OCI-LY1 (cell line): Measurements from ENCODE around the gene TWSG1.

ENCODE experiments used
- H2AFZ ChIP-seq: fragments of 200-600 bp; sonication (generic), shearing (Covaris generic); 2 replicates; pipeline ENCODE4 v1.6.0; 2014; ENCODE audit warnings: antibody characterized with exemption, mild to moderate bottlenecking, low read length
- H3F3A ChIP-seq: fragments of 200-600 bp; sonication (generic), shearing (Covaris generic); 2 replicates; pipeline ENCODE4 v1.6.0; 2014; ENCODE audit warnings: mild to moderate bottlenecking, antibody characterized with exemption, low read length, moderate library complexity; ENCODE audit not compliant: insufficient read depth
- H3K27ac ChIP-seq: fragments of 200-600 bp; sonication (generic); 2 replicates; pipeline ENCODE4 v1.5.1; 2014; ENCODE audit warnings: low read length, mixed run types, mild to moderate bottlenecking, low read depth; ENCODE audit not compliant: poor library complexity, severe bottlenecking
- H3K27me3 ChIP-seq: fragments of 200-600 bp; sonication (generic); 2 replicates; pipeline ENCODE4 v1.6.0; 2014; ENCODE audit warnings: antibody characterized with exemption, mild to moderate bottlenecking, low read length, moderate library complexity; ENCODE audit not compliant: insufficient read depth
- H3K36me3 ChIP-seq: fragments of 200-600 bp; sonication (generic); 2 replicates; pipeline ENCODE4 v1.6.1; 2014; ENCODE audit warnings: mild to moderate bottlenecking, antibody characterized with exemption, low read length, moderate library complexity, mixed read lengths; ENCODE audit not compliant: insufficient read depth
- H3K4me1 ChIP-seq: fragments of 200-600 bp; sonication (generic); 2 replicates; pipeline ENCODE4 v1.5.1; 2014; ENCODE audit warnings: mild to moderate bottlenecking, low read length, moderate library complexity; ENCODE audit not compliant: insufficient read depth, severe bottlenecking
- H3K4me2 ChIP-seq: fragments of 200-600 bp; sonication (generic), shearing (Covaris generic); 2 replicates; pipeline ENCODE4 v1.6.1; 2014; ENCODE audit warnings: low read length
- H3K4me3 ChIP-seq: fragments of 200-600 bp; sonication (generic); 2 replicates; pipeline ENCODE4 v1.5.1; 2014; ENCODE audit warnings: low read length, low read depth, mild to moderate bottlenecking, mixed read lengths; ENCODE audit not compliant: poor library complexity, severe bottlenecking
- H3K79me2 ChIP-seq: fragments of 200-600 bp; shearing (Covaris generic); 2 replicates; pipeline ENCODE4 v1.6.1; 2016; ENCODE audit warnings: mixed run types, low read length, mixed read lengths; ENCODE audit not compliant: insufficient read depth
- H3K9ac ChIP-seq: fragments of 200-600 bp; sonication (generic), shearing (Covaris generic); 2 replicates; pipeline ENCODE4 v1.6.1; 2014; ENCODE audit warnings: mild to moderate bottlenecking, low read length, mixed read lengths
- H3K9me2 ChIP-seq: fragments of 200-600 bp; sonication (generic), shearing (Covaris generic); 2 replicates; pipeline ENCODE4 v1.6.1; 2014; ENCODE audit warnings: low read depth, mild to moderate bottlenecking, low read length, mixed read lengths
- H3K9me3 ChIP-seq: fragments of 200-600 bp; shearing (Covaris generic); 2 replicates; pipeline ENCODE4 v1.6.1; 2014; ENCODE audit warnings: low read length, mixed read lengths
- H4K20me1 ChIP-seq: fragments of 200-600 bp; sonication (generic), shearing (Covaris generic); 2 replicates; pipeline ENCODE4 v1.6.0; 2016; ENCODE audit warnings: mild to moderate bottlenecking, low read length; ENCODE audit not compliant: insufficient read depth
- EZH2 ChIP-seq: fragments of 200-600 bp; sonication (generic), shearing (Covaris generic); IDR thresholded peaks from 2 replicates; pipeline ENCODE4 v1.8.0; 2017; ENCODE audit warnings: borderline replicate concordance, mixed run types, mild to moderate bottlenecking, antibody characterized with exemption, low read length, moderate library complexity, mixed read lengths
- TF ChIP-seq, protein P1 (sequence below): fragments of 200-600 bp; sonication (generic), shearing (Covaris generic); IDR thresholded peaks from 2 replicates; pipeline ENCODE4 v1.5.1; 2017; ENCODE audit warnings: mild to moderate bottlenecking, antibody characterized with exemption, low read length, moderate library complexity, mixed read lengths

TWSG1 gene

GRCh38 chr18:9437021-9437437 is 102.5 kb downstream of the TWSG1 start:
- H3K36me3 ChIP-seq: no peaks in the 10 kb centered on the region
- no peaks in the 10 kb centered on the region for H3K79me2 ChIP-seq
- no peak overlapping the region for H2AFZ ChIP-seq
- H3K27ac ChIP-seq: no peak overlapping the region
- H3K9ac ChIP-seq: no peak overlapping the region
- H3K4me3 ChIP-seq: no peak overlapping the region
- H3K27me3 ChIP-seq: 0 out of 2 replicates have a peak, but pooled peaks cover 4% of the 10 kb centered on the region
- TF ChIP-seq, protein P1, sequence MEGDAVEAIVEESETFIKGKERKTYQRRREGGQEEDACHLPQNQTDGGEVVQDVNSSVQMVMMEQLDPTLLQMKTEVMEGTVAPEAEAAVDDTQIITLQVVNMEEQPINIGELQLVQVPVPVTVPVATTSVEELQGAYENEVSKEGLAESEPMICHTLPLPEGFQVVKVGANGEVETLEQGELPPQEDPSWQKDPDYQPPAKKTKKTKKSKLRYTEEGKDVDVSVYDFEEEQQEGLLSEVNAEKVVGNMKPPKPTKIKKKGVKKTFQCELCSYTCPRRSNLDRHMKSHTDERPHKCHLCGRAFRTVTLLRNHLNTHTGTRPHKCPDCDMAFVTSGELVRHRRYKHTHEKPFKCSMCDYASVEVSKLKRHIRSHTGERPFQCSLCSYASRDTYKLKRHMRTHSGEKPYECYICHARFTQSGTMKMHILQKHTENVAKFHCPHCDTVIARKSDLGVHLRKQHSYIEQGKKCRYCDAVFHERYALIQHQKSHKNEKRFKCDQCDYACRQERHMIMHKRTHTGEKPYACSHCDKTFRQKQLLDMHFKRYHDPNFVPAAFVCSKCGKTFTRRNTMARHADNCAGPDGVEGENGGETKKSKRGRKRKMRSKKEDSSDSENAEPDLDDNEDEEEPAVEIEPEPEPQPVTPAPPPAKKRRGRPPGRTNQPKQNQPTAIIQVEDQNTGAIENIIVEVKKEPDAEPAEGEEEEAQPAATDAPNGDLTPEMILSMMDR: no peak
- TF ChIP-seq EZH2: no peak
- H3K4me2 ChIP-seq: no peak overlapping the region
- H3K4me1 ChIP-seq: no peaks in the 10 kb centered on the region
- no peaks in the 10 kb centered on the region for H3K9me3 ChIP-seq
- no peaks in the 10 kb centered on the region for H4K20me1 ChIP-seq
- H3K9me2 ChIP-seq: no peaks in the 10 kb centered on the region
- no peaks in the 10 kb centered on the region for H3F3A ChIP-seq

DNA sequence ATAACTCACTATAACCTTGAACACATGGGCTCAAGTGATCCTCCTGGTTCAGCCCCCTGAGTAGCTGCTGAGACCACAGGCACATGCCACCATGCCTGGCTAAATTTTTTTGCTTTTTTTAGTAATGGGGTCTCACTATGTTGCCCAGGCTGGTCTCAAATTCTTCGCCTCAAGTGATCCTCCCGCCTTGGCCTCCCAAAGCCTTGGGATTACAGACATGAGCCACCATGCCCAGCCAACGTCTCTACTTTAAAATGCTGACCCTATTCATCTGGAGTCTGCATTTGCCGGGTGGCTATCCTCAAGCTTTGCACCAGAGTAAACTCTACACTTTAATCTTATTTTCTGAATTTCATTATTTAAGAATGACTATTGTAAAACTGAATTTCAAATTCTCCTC is 103.1 kb downstream of the TWSG1 start:
- Histone ChIP-seq H3K9me2 (no peaks in the 10 kb centered on the region), H3K4me2 (no peak overlapping the region), H3K4me3 (no peak overlapping the region), H3K9me3 (no peaks in the 10 kb centered on the region), H4K20me1 (no peaks in the 10 kb centered on the region), H3F3A (no peaks in the 10 kb centered on the region), H3K79me2 (no peaks in the 10 kb centered on the region), H3K4me1 (no peaks in the 10 kb centered on the region), H3K27me3 (0 out of 2 replicates have a peak, but pooled peaks cover 4% of the 10 kb centered on the region), H3K36me3 (no peaks in the 10 kb centered on the region), H2AFZ (no peak overlapping the region), H3K27ac (no peak overlapping the region), H3K9ac (no peak overlapping the region)
- TF ChIP-seq, protein P1: no peak
- no peak for TF ChIP-seq EZH2

GRCh38 chr18:9441061-9441460 is 106.5 kb downstream of the TWSG1 start:
- H3K4me3 ChIP-seq: no peak overlapping the region
- H3K4me2 ChIP-seq: no peak overlapping the region
- H3K4me1 ChIP-seq: no peaks in the 10 kb centered on the region
- no peaks in the 10 kb centered on the region for H4K20me1 ChIP-seq
- H3K36me3 ChIP-seq: no peaks in the 10 kb centered on the region
- TF ChIP-seq EZH2: no peak
- H3K9ac ChIP-seq: no peak overlapping the region
- H3K9me3 ChIP-seq: no peaks in the 10 kb centered on the region
- no peaks in the 10 kb centered on the region for H3F3A ChIP-seq
- no peaks in the 10 kb centered on the region for H3K27me3 ChIP-seq
- H3K27ac ChIP-seq: no peak overlapping the region
- no peaks in the 10 kb centered on the region for H3K9me2 ChIP-seq
- H2AFZ ChIP-seq: no peak overlapping the region
- H3K79me2 ChIP-seq: no peaks in the 10 kb centered on the region

DNA sequence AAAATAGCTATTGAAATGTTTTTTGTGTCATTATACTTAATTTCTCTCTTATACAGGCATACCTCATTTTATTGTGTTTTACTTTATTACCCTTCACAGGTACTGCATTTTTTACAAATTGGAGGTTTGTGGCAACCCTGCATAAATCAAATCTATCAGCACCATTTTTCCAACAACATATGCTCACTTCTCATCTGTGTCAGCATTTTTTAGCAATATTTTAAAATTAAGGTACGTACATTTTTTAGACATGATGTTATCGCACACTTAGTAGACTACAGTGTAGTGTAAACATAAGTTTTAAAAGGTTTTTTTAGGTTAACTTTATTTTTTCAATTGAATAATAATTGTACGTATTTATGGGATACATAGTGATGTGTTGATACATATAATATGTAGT is 110.0 kb downstream of the TWSG1 start:
- H3K36me3 ChIP-seq: no peaks in the 10 kb centered on the region
- H3K9ac ChIP-seq: no peak overlapping the region
- H3K27me3 ChIP-seq: no peaks in the 10 kb centered on the region
- TF ChIP-seq EZH2: no peak
- H3K4me2 ChIP-seq: no peak overlapping the region
- no peaks in the 10 kb centered on the region for H3F3A ChIP-seq
- no peak overlapping the region for H2AFZ ChIP-seq
- H3K79me2 ChIP-seq: no peaks in the 10 kb centered on the region
- no peak overlapping the region for H3K27ac ChIP-seq
- H3K9me2 ChIP-seq: no peaks in the 10 kb centered on the region
- peaks cover 15% of the 10 kb centered on the region; the same call in 1 of the 2 replicates for H3K9me3 ChIP-seq
- no peaks in the 10 kb centered on the region for H3K4me1 ChIP-seq
- no peak overlapping the region for H3K4me3 ChIP-seq
- no peaks in the 10 kb centered on the region for H4K20me1 ChIP-seq
